HAP-1 (cell line): ENCODE results near the gene GPR183.

Experiments used
- DNase-seq, 2 experiments: peaks; one replicate each; pipeline ENCODE4 v3.0.0-alpha.2; 2016 to 2020; ENCODE audit warnings: low spot score in 2 of 2
- H3K27me3 ChIP-seq: fragments of 250-450 bp; sonication (Bioruptor Pico); 2 replicates; pipeline ENCODE4 v1.5.1; 2020; ENCODE audit warnings: low read depth, mild to moderate bottlenecking, moderate library complexity
- H3K36me3 ChIP-seq: fragments of 250-450 bp; sonication (Bioruptor Pico); replicated peaks from 2 replicates; pipeline ENCODE4 v1.5.1; 2020; ENCODE audit warnings: mild to moderate bottlenecking
- H3K4me1 ChIP-seq: fragments of 250-450 bp; sonication (Bioruptor Pico); 2 replicates; pipeline ENCODE4 v1.5.1; 2020; ENCODE audit warnings: mild to moderate bottlenecking
- H3K4me3 ChIP-seq: fragments of 250-450 bp; sonication (Bioruptor Pico); 2 replicates; pipeline ENCODE4 v1.5.1; 2020; ENCODE audit warnings: mild to moderate bottlenecking, moderate library complexity
- H3K9me3 ChIP-seq: fragments of 250-450 bp; sonication (Bioruptor Pico); 2 replicates; pipeline ENCODE4 v1.5.1; 2020; ENCODE audit warnings: mild to moderate bottlenecking, moderate library complexity
- in situ Hi-C: fragments of 300-500 bp; cut with MboI; formaldehyde crosslinking; loops from 3 replicates; pipeline ENCODE4 v1.14.3; 2020; ENCODE audit warnings: low sequenced_read_pairs, inconsistent platforms, mixed read lengths

The GPR183 gene

GRCh38 chr13:99273128-99273527, 34.1 kb downstream of the GPR183 start:
- H3K36me3 ChIP-seq: no peaks in the 10 kb centered on the region
- in situ Hi-C loops: loop anchor here (10.0 kb wide), 1 partner anchor 162 kb away; no protein-coding TSS in a partner anchor

GRCh38 chr13:99272481-99272880, 34.7 kb downstream of the GPR183 start:
- in situ Hi-C loops: loop anchor here (10.0 kb wide), 1 partner anchor 162 kb away; no protein-coding TSS in a partner anchor
- Histone ChIP-seq H3K4me3 (no peak overlapping the region), H3K9me3 (no peaks in the 10 kb centered on the region), H3K36me3 (peaks cover 1% of the 10 kb centered on the region; the same call in 1 of the 2 replicates), H3K27me3 (no peaks in the 10 kb centered on the region), H3K4me1 (no peaks in the 10 kb centered on the region)
- DNase-seq: no peak

More at GRCh38 chr13:99273128-99273527, 34.1 kb downstream of the GPR183 start:
- Histone ChIP-seq H3K27me3 (no peaks in the 10 kb centered on the region), H3K4me3 (no peak overlapping the region), H3K4me1 (no peaks in the 10 kb centered on the region), H3K9me3 (no peaks in the 10 kb centered on the region)
- no peak for DNase-seq

- H3K36me3 ChIP-seq: peaks cover 3% of the 10 kb centered on the region; the same call in 1 of the 2 replicates
- no peak for DNase-seq
- H3K27me3 ChIP-seq: no peaks in the 10 kb centered on the region
- no peak overlapping the region for H3K4me3 ChIP-seq
- no peaks in the 10 kb centered on the region for H3K4me1 ChIP-seq
- in situ Hi-C loops: loop anchor here (10.0 kb wide), 1 partner anchor 164 kb away; no protein-coding TSS in a partner anchor
- H3K9me3 ChIP-seq: no peaks in the 10 kb centered on the region
Measured at GRCh38 chr13:99271249-99271648, 36.0 kb downstream of the GPR183 start.

GRCh38 chr13:99270518-99270917, 36.7 kb downstream of the GPR183 start:
- H3K4me3 ChIP-seq: no peak overlapping the region
- no peak for DNase-seq
- H3K36me3 ChIP-seq: peaks cover 3% of the 10 kb centered on the region; the same call in 1 of the 2 replicates
- no peaks in the 10 kb centered on the region for H3K27me3 ChIP-seq
- H3K9me3 ChIP-seq: no peaks in the 10 kb centered on the region
- in situ Hi-C loops: loop anchor here (10.0 kb wide), 1 partner anchor 164 kb away; no protein-coding TSS in a partner anchor
- no peaks in the 10 kb centered on the region for H3K4me1 ChIP-seq

- Histone ChIP-seq H3K36me3 (peaks cover 3% of the 10 kb centered on the region; the same call in 1 of the 2 replicates), H3K4me1 (no peaks in the 10 kb centered on the region), H3K27me3 (no peaks in the 10 kb centered on the region), H3K9me3 (no peaks in the 10 kb centered on the region), H3K4me3 (no peak overlapping the region)
- no peak for DNase-seq
- in situ Hi-C loops: loop anchor here (5.0 to 10.0 kb wide), 2 partner anchors 92 to 165 kb away; no protein-coding TSS in a partner anchor
Measured at GRCh38 chr13:99269627-99270241, 37.5 kb downstream of the GPR183 start.

GRCh38 chr13:99268822-99269221, 38.4 kb downstream of the GPR183 start:
- Histone ChIP-seq H3K4me3 (no peak overlapping the region), H3K9me3 (no peaks in the 10 kb centered on the region), H3K27me3 (no peaks in the 10 kb centered on the region), H3K4me1 (no peaks in the 10 kb centered on the region), H3K36me3 (peaks cover 3% of the 10 kb centered on the region; the same call in 1 of the 2 replicates)
- in situ Hi-C loops: loop anchor here (5.0 kb wide), 1 partner anchor 92 kb away; no protein-coding TSS in a partner anchor
- DNase-seq: no peak

- in situ Hi-C loops: loop anchor here (5.0 kb wide), 1 partner anchor 91 kb away; no protein-coding TSS in a partner anchor
- Histone ChIP-seq H3K4me3 (no peak overlapping the region), H3K36me3 (peaks cover 3% of the 10 kb centered on the region; the same call in 1 of the 2 replicates), H3K27me3 (no peaks in the 10 kb centered on the region), H3K4me1 (no peaks in the 10 kb centered on the region), H3K9me3 (no peaks in the 10 kb centered on the region)
- no peak for DNase-seq
Measured at GRCh38 chr13:99267927-99268326, 39.3 kb downstream of the GPR183 start.

GRCh38 chr13:99266827-99267226, 40.4 kb downstream of the GPR183 start:
- no peaks in the 10 kb centered on the region for H3K4me1 ChIP-seq
- H3K36me3 ChIP-seq: peaks cover 3% of the 10 kb centered on the region; the same call in 1 of the 2 replicates
- DNase-seq: no peak
- H3K27me3 ChIP-seq: no peaks in the 10 kb centered on the region
- no peak overlapping the region for H3K4me3 ChIP-seq
- no peaks in the 10 kb centered on the region for H3K9me3 ChIP-seq
- in situ Hi-C loops: loop anchor here (5.0 kb wide), 1 partner anchor 90 kb away; no protein-coding TSS in a partner anchor

GRCh38 chr13:99265821-99266426, 41.3 kb downstream of the GPR183 start:
- H3K36me3 ChIP-seq: peaks cover 3% of the 10 kb centered on the region; the same call in 1 of the 2 replicates
- H3K4me1 ChIP-seq: no peaks in the 10 kb centered on the region
- in situ Hi-C loops: loop anchor here (5.0 kb wide), 1 partner anchor 89 kb away; no protein-coding TSS in a partner anchor
- H3K27me3 ChIP-seq: no peaks in the 10 kb centered on the region
- no peak overlapping the region for H3K4me3 ChIP-seq
- DNase-seq: peak; percentile 30 to 78
- no peaks in the 10 kb centered on the region for H3K9me3 ChIP-seq

GRCh38 chr13:99265162-99265800, 41.9 kb downstream of the GPR183 start:
- Histone ChIP-seq H3K4me1 (no peaks in the 10 kb centered on the region), H3K4me3 (no peak overlapping the region), H3K27me3 (no peaks in the 10 kb centered on the region), H3K9me3 (no peaks in the 10 kb centered on the region), H3K36me3 (peaks cover 3% of the 10 kb centered on the region; the same call in 1 of the 2 replicates)
- DNase-seq: no peak
- in situ Hi-C loops: loop anchor here (5.0 kb wide), 1 partner anchor 88 kb away; no protein-coding TSS in a partner anchor

- Histone ChIP-seq H3K4me1 (no peaks in the 10 kb centered on the region), H3K4me3 (no peak overlapping the region), H3K9me3 (no peaks in the 10 kb centered on the region), H3K27me3 (no peaks in the 10 kb centered on the region), H3K36me3 (peaks cover 8% of the 10 kb centered on the region; the same call in 1 of the 2 replicates)
- in situ Hi-C loops: no loop called here
- DNase-seq: no peak
Measured at GRCh38 chr13:99264051-99264450, 43.1 kb downstream of the GPR183 start.

GRCh38 chr13:99263126-99263785, 43.9 kb downstream of the GPR183 start:
- Histone ChIP-seq H3K27me3 (no peaks in the 10 kb centered on the region), H3K4me1 (no peaks in the 10 kb centered on the region), H3K36me3 (peaks cover 8% of the 10 kb centered on the region; the same call in 1 of the 2 replicates), H3K4me3 (no peak overlapping the region), H3K9me3 (no peaks in the 10 kb centered on the region)
- in situ Hi-C loops: no loop called here
- DNase-seq: no peak

- no peaks in the 10 kb centered on the region for H3K4me1 ChIP-seq
- DNase-seq: peak in 1 of 2 experiments; percentile 25
- H3K27me3 ChIP-seq: no peaks in the 10 kb centered on the region
- in situ Hi-C loops: no loop called here
- peaks cover 5% of the 10 kb centered on the region; the same call in 1 of the 2 replicates for H3K36me3 ChIP-seq
- no peak overlapping the region for H3K4me3 ChIP-seq
- no peaks in the 10 kb centered on the region for H3K9me3 ChIP-seq
Measured at GRCh38 chr13:99261059-99261458, 46.1 kb downstream of the GPR183 start.
